Measurements from ENCODE around the gene FAM217B. TPM values are rescaled to one million over a fixed set of nuclear protein-coding genes. Genes with fewer than 3 reads are reported as not detected.

Gene FAM217B
- total RNA-seq, 1 experiment from 2014 or later = 4.1 TPM

- H3K27me3 ChIP-seq = no peaks in the 10 kb centered on the region
- no peaks in the 10 kb centered on the region for H3K9me3 ChIP-seq
- no peak overlapping the region for H3K4me3 ChIP-seq
- no peak for DNase-seq
- peaks cover 3% of the 10 kb centered on the region; the same call in 1 of the 2 replicates for H3K36me3 ChIP-seq
Measured at GRCh38 chr20:59935457-59936185, 4.6 kb upstream of the FAM217B start.

GRCh38 chr20:59936409-59936808 is 3.8 kb upstream of the FAM217B start:
- no peak for DNase-seq
- no peaks in the 10 kb centered on the region for H3K9me3 ChIP-seq
- no peaks in the 10 kb centered on the region for H3K27me3 ChIP-seq
- H3K4me3 ChIP-seq = no peak overlapping the region
- H3K36me3 ChIP-seq = peaks cover 3% of the 10 kb centered on the region; the same call in 1 of the 2 replicates

- Histone ChIP-seq H3K4me3 (no peak overlapping the region), H3K36me3 (peaks cover 7% of the 10 kb centered on the region), H3K27me3 (no peaks in the 10 kb centered on the region), H3K9me3 (no peaks in the 10 kb centered on the region)
- no peak for DNase-seq
Measured at GRCh38 chr20:59937150-59937549, 3.0 kb upstream of the FAM217B start.

GRCh38 chr20:59938221-59938620 is 2.0 kb upstream of the FAM217B start:
- 0 out of 2 replicates have a peak, but pooled peaks cover 2% of the 10 kb centered on the region for H3K9me3 ChIP-seq
- H3K27me3 ChIP-seq = no peaks in the 10 kb centered on the region
- no peak for DNase-seq
- peaks cover 18% of the 10 kb centered on the region for H3K36me3 ChIP-seq
- no peak overlapping the region for H3K4me3 ChIP-seq

GRCh38 chr20:59938696-59939051 is 1.5 kb upstream of the FAM217B start:
- Histone ChIP-seq H3K4me3 (no peak overlapping the region), H3K27me3 (no peaks in the 10 kb centered on the region), H3K9me3 (0 out of 2 replicates have a peak, but pooled peaks cover 2% of the 10 kb centered on the region), H3K36me3 (peaks cover 22% of the 10 kb centered on the region)
- peak; percentile 32 for DNase-seq

GRCh38 chr20:59939052-59939878 is 924 bp upstream of the FAM217B start:
- Histone ChIP-seq H3K9me3 (0 out of 2 replicates have a peak, but pooled peaks cover 2% of the 10 kb centered on the region), H3K4me3 (peak overlapping the region; percentile 83), H3K36me3 (peaks cover 28% of the 10 kb centered on the region), H3K27me3 (no peaks in the 10 kb centered on the region)
- DNase-seq = peak; percentile 36

- H3K9me3 ChIP-seq = 0 out of 2 replicates have a peak, but pooled peaks cover 2% of the 10 kb centered on the region
- DNase-seq = no peak
- H3K4me3 ChIP-seq = peak overlapping the region; percentile 83
- peaks cover 34% of the 10 kb centered on the region for H3K36me3 ChIP-seq
- H3K27me3 ChIP-seq = no peaks in the 10 kb centered on the region
Measured at GRCh38 chr20:59939879-59940128, 385 bp upstream of the FAM217B start.

GRCh38 chr20:59940956-59941294 is 736 bp downstream of the FAM217B start:
- H3K9me3 ChIP-seq = 0 out of 2 replicates have a peak, but pooled peaks cover 2% of the 10 kb centered on the region
- H3K4me3 ChIP-seq = peak overlapping the region; percentile 83
- H3K27me3 ChIP-seq = no peaks in the 10 kb centered on the region
- no peak for DNase-seq
- peaks cover 40% of the 10 kb centered on the region for H3K36me3 ChIP-seq

GRCh38 chr20:59942245-59942644 is 2.1 kb downstream of the FAM217B start:
- Histone ChIP-seq H3K36me3 (peaks cover 44% of the 10 kb centered on the region), H3K9me3 (0 out of 2 replicates have a peak, but pooled peaks cover 2% of the 10 kb centered on the region), H3K4me3 (no peak overlapping the region), H3K27me3 (no peaks in the 10 kb centered on the region)
- DNase-seq = no peak

GRCh38 chr20:59944726-59945125 is 4.5 kb downstream of the FAM217B start:
- Histone ChIP-seq H3K9me3 (0 out of 2 replicates have a peak, but pooled peaks cover 2% of the 10 kb centered on the region), H3K27me3 (no peaks in the 10 kb centered on the region), H3K4me3 (no peak overlapping the region), H3K36me3 (peaks cover 41% of the 10 kb centered on the region)
- no peak for DNase-seq

- H3K4me3 ChIP-seq = no peak overlapping the region
- H3K9me3 ChIP-seq = 0 out of 2 replicates have a peak, but pooled peaks cover 2% of the 10 kb centered on the region
- no peaks in the 10 kb centered on the region for H3K27me3 ChIP-seq
- H3K36me3 ChIP-seq = peaks cover 41% of the 10 kb centered on the region
- DNase-seq = no peak
Measured at GRCh38 chr20:59945175-59945574, 5.0 kb downstream of the FAM217B start.

GRCh38 chr20:59945731-59946130 is 5.5 kb downstream of the FAM217B start:
- Histone ChIP-seq H3K36me3 (peaks cover 41% of the 10 kb centered on the region), H3K9me3 (0 out of 2 replicates have a peak, but pooled peaks cover 2% of the 10 kb centered on the region), H3K27me3 (no peaks in the 10 kb centered on the region), H3K4me3 (no peak overlapping the region)
- DNase-seq = no peak

- H3K4me3 ChIP-seq = no peak overlapping the region
- H3K27me3 ChIP-seq = no peaks in the 10 kb centered on the region
- no peak for DNase-seq
- H3K36me3 ChIP-seq = peaks cover 35% of the 10 kb centered on the region
- H3K9me3 ChIP-seq = 0 out of 2 replicates have a peak, but pooled peaks cover 1% of the 10 kb centered on the region
Measured at GRCh38 chr20:59947376-59947775, 7.2 kb downstream of the FAM217B start.

- no peaks in the 10 kb centered on the region for H3K9me3 ChIP-seq
- DNase-seq = no peak
- H3K36me3 ChIP-seq = peaks cover 27% of the 10 kb centered on the region
- H3K27me3 ChIP-seq = no peaks in the 10 kb centered on the region
- no peak overlapping the region for H3K4me3 ChIP-seq
Measured at GRCh38 chr20:59948212-59948611, 8.0 kb downstream of the FAM217B start.

GRCh38 chr20:59948828-59949720 is 8.9 kb downstream of the FAM217B start:
- no peaks in the 10 kb centered on the region for H3K27me3 ChIP-seq
- H3K4me3 ChIP-seq = no peak overlapping the region
- H3K9me3 ChIP-seq = no peaks in the 10 kb centered on the region
- peaks cover 18% of the 10 kb centered on the region for H3K36me3 ChIP-seq
- no peak for DNase-seq

- Histone ChIP-seq H3K27me3 (no peaks in the 10 kb centered on the region), H3K36me3 (peaks cover 10% of the 10 kb centered on the region; the same call in 1 of the 2 replicates), H3K4me3 (no peak overlapping the region), H3K9me3 (no peaks in the 10 kb centered on the region)
- DNase-seq = no peak
Measured at GRCh38 chr20:59949911-59950310, 9.7 kb downstream of the FAM217B start.

GRCh38 chr20:59954718-59955117 is 14.5 kb downstream of the FAM217B start:
- H3K27me3 ChIP-seq = no peaks in the 10 kb centered on the region
- no peak for DNase-seq
- no peaks in the 10 kb centered on the region for H3K9me3 ChIP-seq
- no peak overlapping the region for H3K4me3 ChIP-seq
- H3K36me3 ChIP-seq = no peaks in the 10 kb centered on the region
